Small intestine (tissue), 7 donors: ENCODE data around the gene TCERG1L. TPM values are rescaled to one million over a fixed set of nuclear protein-coding genes. Genes with fewer than 3 reads are reported as not detected.

Source experiments
- DNase-seq, 2 donors: peaks; one replicate each; pipeline versions ENCODE4 v3.0.0 to v3.0.0-alpha.2; 2013
- FAIRE-seq: peaks from 2 replicates; lab custom pipeline; 2012; peaks lifted over from hg19 to GRCh38; lab: Jason Lieb, UNC
- H3K27ac ChIP-seq, 3 donors: one replicate each; pipeline ENCODE4 v1.5.1; 2013; ENCODE audit warnings: low read length in 2 of 3, mild to moderate bottlenecking in 2 of 3, control low read depth in 1 of 3, inconsistent platforms in 1 of 3, low read depth in 1 of 3, moderate library complexity in 1 of 3
- H3K27me3 ChIP-seq, 3 donors: one replicate each; pipeline ENCODE4 v1.6.1; 2013; ENCODE audit warnings: low read length in 3 of 3, inconsistent platforms in 1 of 3; ENCODE audit not compliant: control insufficient read depth in 3 of 3, insufficient read depth in 3 of 3
- H3K36me3 ChIP-seq, 3 donors: one replicate each; pipeline ENCODE4 v1.6.1; 2013; ENCODE audit warnings: low read length in 3 of 3, inconsistent platforms in 1 of 3, low read depth in 1 of 3, mild to moderate bottlenecking in 1 of 3, moderate library complexity in 1 of 3; ENCODE audit not compliant: control insufficient read depth in 3 of 3, insufficient read depth in 2 of 3
- H3K4me1 ChIP-seq, 3 donors: one replicate each; pipeline ENCODE4 v1.6.1; 2013; ENCODE audit warnings: low read length in 2 of 3, inconsistent platforms in 1 of 3, low read depth in 1 of 3, mild to moderate bottlenecking in 1 of 3, moderate library complexity in 1 of 3; ENCODE audit not compliant: control insufficient read depth in 3 of 3, insufficient read depth in 2 of 3
- H3K4me3 ChIP-seq, 3 donors: one replicate each; pipeline ENCODE4 v1.5.1; 2013; ENCODE audit warnings: low read length in 3 of 3, control low read depth in 1 of 3, inconsistent platforms in 1 of 3, low read depth in 1 of 3, mild to moderate bottlenecking in 1 of 3, moderate library complexity in 1 of 3
- H3K9me3 ChIP-seq, 2 donors: one replicate each; pipeline ENCODE4 v1.6.1; 2013; ENCODE audit warnings: low read depth in 1 of 2, low read length in 1 of 2; ENCODE audit not compliant: control insufficient read depth in 2 of 2, insufficient read depth in 1 of 2
- WGBS, 3 donors: extraction: QIAGEN DNeasy Blood & Tissue Kit; methylation state at CpG; one replicate each; pipeline ENCODE4 v1.1.7; 2013; 5-methylcytosine and 5-hydroxymethylcytosine counted together
- polyA plus RNA-seq, 4 donors: library from polyadenylated mRNA; stranded (reverse) in 3 of 4; unstranded in 1 of 4; fragments of 200-250 nt in 3 of 4; fragments of 120-200 nt in 1 of 4; gene quantifications; one replicate each; pipeline versions ENCODE4 v1.2.1 to v1.2.3, GENCODE V29; 2013
- donor health status: healthy with polysubstance abuse.
- donor health status: control.
- donor health status: control.
- donor health status: Bipolar disorder and iron deficiency.
- donor health status: healthy.

TCERG1L gene
- polyA plus RNA-seq, 4 donors, result 0.04 to 0.12 TPM; not detected in 2

- 76 to 84% (median 81%) methylated on average over 11 of the region's 11 CpGs for WGBS, 3 donors
- Histone ChIP-seq H3K9me3 (no peaks in the 10 kb centered on the region), H3K4me1 (no peaks in the 10 kb centered on the region), H3K27ac (no peak overlapping the region), H3K27me3 (peaks cover 0 to 2% (median 0%) of the 10 kb centered on the region in 3 donors), H3K36me3 (no peaks in the 10 kb centered on the region), H3K4me3 (no peak overlapping the region)
- FAIRE-seq (no peak), DNase-seq (no peak)
Measured at GRCh38 chr10:131264110-131264788, 47.3 kb downstream of the TCERG1L start.

GRCh38 chr10:131261890-131262475, 49.5 kb downstream of the TCERG1L start:
- H3K9me3 ChIP-seq, result no peaks in the 10 kb centered on the region
- H3K36me3 ChIP-seq, result no peaks in the 10 kb centered on the region
- H3K27ac ChIP-seq, result no peak overlapping the region
- peaks cover 0 to 2% (median 0%) of the 10 kb centered on the region in 3 donors for H3K27me3 ChIP-seq
- no peak overlapping the region for H3K4me3 ChIP-seq
- FAIRE-seq, result no peak
- DNase-seq, result no peak
- 82 to 85% (median 84%) methylated on average over 16 of the region's 16 CpGs for WGBS, 3 donors
- no peaks in the 10 kb centered on the region for H3K4me1 ChIP-seq

- 77 to 86% (median 81%) methylated on average over 17 of the region's 17 CpGs for WGBS, 3 donors
- Histone ChIP-seq H3K9me3 (no peaks in the 10 kb centered on the region), H3K27me3 (peaks cover 0 to 2% (median 0%) of the 10 kb centered on the region in 3 donors), H3K27ac (no peak overlapping the region), H3K4me3 (no peak overlapping the region), H3K4me1 (no peaks in the 10 kb centered on the region), H3K36me3 (no peaks in the 10 kb centered on the region)
- FAIRE-seq, result no peak
- no peak for DNase-seq
Measured at GRCh38 chr10:131260452-131261211, 50.9 kb downstream of the TCERG1L start.

GRCh38 chr10:131260031-131260430, 51.5 kb downstream of the TCERG1L start:
- no peak for FAIRE-seq
- WGBS, 3 donors, result 93% methylated on average over 32 of the region's 32 CpGs

GRCh38 chr10:131259535-131259934, 52.0 kb downstream of the TCERG1L start:
- no peak for FAIRE-seq

More at GRCh38 chr10:131260031-131260430, 51.5 kb downstream of the TCERG1L start:
- Histone ChIP-seq H3K4me1 (no peaks in the 10 kb centered on the region), H3K9me3 (no peaks in the 10 kb centered on the region), H3K36me3 (no peaks in the 10 kb centered on the region), H3K27ac (no peak overlapping the region), H3K27me3 (peaks cover 0 to 2% (median 0%) of the 10 kb centered on the region in 3 donors), H3K4me3 (no peak overlapping the region)
- no peak for DNase-seq

GRCh38 chr10:131258256-131258655, 53.3 kb downstream of the TCERG1L start:
- H3K36me3 ChIP-seq, result no peaks in the 10 kb centered on the region

More at GRCh38 chr10:131259535-131259934, 52.0 kb downstream of the TCERG1L start:
- peaks cover 0 to 2% (median 0%) of the 10 kb centered on the region in 3 donors for H3K27me3 ChIP-seq
- 82 to 86% (median 85%) methylated on average over 10 to 11 of the region's 11 CpGs for WGBS, 3 donors
- H3K4me1 ChIP-seq, result no peaks in the 10 kb centered on the region
- H3K9me3 ChIP-seq, result no peaks in the 10 kb centered on the region
- H3K27ac ChIP-seq, result no peak overlapping the region
- H3K4me3 ChIP-seq, result no peak overlapping the region
- DNase-seq, result no peak
- H3K36me3 ChIP-seq, result no peaks in the 10 kb centered on the region

GRCh38 chr10:131257027-131257426, 54.5 kb downstream of the TCERG1L start:
- WGBS, 3 donors, result 76 to 79% (median 79%) methylated on average over 11 of the region's 11 CpGs
- H3K36me3 ChIP-seq, result no peaks in the 10 kb centered on the region
- H3K27me3 ChIP-seq, result no peaks in the 10 kb centered on the region
- DNase-seq (no peak), FAIRE-seq (no peak)
- H3K4me1 ChIP-seq, result no peaks in the 10 kb centered on the region
- H3K4me3 ChIP-seq, result no peak overlapping the region
- H3K27ac ChIP-seq, result no peak overlapping the region
- H3K9me3 ChIP-seq, result no peaks in the 10 kb centered on the region

More at GRCh38 chr10:131258256-131258655, 53.3 kb downstream of the TCERG1L start:
- H3K27ac ChIP-seq, result no peak overlapping the region
- no peak overlapping the region for H3K4me3 ChIP-seq
- H3K27me3 ChIP-seq, result no peaks in the 10 kb centered on the region
- WGBS, 3 donors, result 86 to 90% (median 88%) methylated on average over 9 of the region's 9 CpGs
- DNase-seq, result no peak
- H3K4me1 ChIP-seq, result no peaks in the 10 kb centered on the region
- no peak for FAIRE-seq
- H3K9me3 ChIP-seq, result no peaks in the 10 kb centered on the region

- H3K36me3 ChIP-seq, result no peaks in the 10 kb centered on the region
- H3K27ac ChIP-seq, result no peak overlapping the region
- no peak overlapping the region for H3K4me3 ChIP-seq
- no peaks in the 10 kb centered on the region for H3K4me1 ChIP-seq
- peaks cover 0 to 3% (median 0%) of the 10 kb centered on the region in 3 donors for H3K27me3 ChIP-seq
- no peaks in the 10 kb centered on the region for H3K9me3 ChIP-seq
- DNase-seq (no peak), FAIRE-seq (no peak)
- whole genome bisulfite sequencing, 3 donors, result 64 to 67% (median 65%) methylated on average over 4 of the region's 4 CpGs
Measured at GRCh38 chr10:131254859-131255252, 56.7 kb downstream of the TCERG1L start.
